Measurements from ENCODE around the gene SCARB1.

Gene SCARB1

GRCh38 chr12:124736115-124737039 is 127.3 kb downstream of the SCARB1 start:
- no peak overlapping the region for H3K4me3 ChIP-seq (ENCODE audit: control insufficient read depth, low read depth, low read length)
- no peak for DNase-seq (ENCODE audit: low read depth)
- TF ChIP-seq CTCF (conservative IDR thresholded peaks at IDR 0.05; ENCODE audit: control insufficient read depth, insufficient read depth, low read depth, low read length): no peak

GRCh38 chr12:124734224-124734788 is 129.4 kb downstream of the SCARB1 start:
- no peak overlapping the region for H3K4me3 ChIP-seq (ENCODE audit: control insufficient read depth, low read depth, low read length)
- TF ChIP-seq CTCF (conservative IDR thresholded peaks at IDR 0.05; ENCODE audit: control insufficient read depth, insufficient read depth, low read depth, low read length): no peak
- no peak for DNase-seq (ENCODE audit: low read depth)

GRCh38 chr12:124733086-124733485 is 130.6 kb downstream of the SCARB1 start:
- no peak for DNase-seq (ENCODE audit: low read depth)
- TF ChIP-seq CTCF (conservative IDR thresholded peaks at IDR 0.05; ENCODE audit: control insufficient read depth, insufficient read depth, low read depth, low read length): no peak
- H3K4me3 ChIP-seq (ENCODE audit: control insufficient read depth, low read depth, low read length): no peak overlapping the region

GRCh38 chr12:124732275-124733075 is 131.2 kb downstream of the SCARB1 start:
- no peak overlapping the region for H3K4me3 ChIP-seq (ENCODE audit: control insufficient read depth, low read depth, low read length)

GRCh38 chr12:124731869-124732268 is 131.8 kb downstream of the SCARB1 start:
- DNase-seq (ENCODE audit: low read depth): no peak
- no peak for TF ChIP-seq CTCF (conservative IDR thresholded peaks at IDR 0.05; ENCODE audit: control insufficient read depth, insufficient read depth, low read depth, low read length)
- H3K4me3 ChIP-seq (ENCODE audit: control insufficient read depth, low read depth, low read length): no peak overlapping the region

More at GRCh38 chr12:124732275-124733075, 131.2 kb downstream of the SCARB1 start:
- no peak for TF ChIP-seq CTCF (conservative IDR thresholded peaks at IDR 0.05; ENCODE audit: control insufficient read depth, insufficient read depth, low read depth, low read length)
- no peak for DNase-seq (ENCODE audit: low read depth)

- TF ChIP-seq CTCF (conservative IDR thresholded peaks at IDR 0.05; ENCODE audit: control insufficient read depth, insufficient read depth, low read depth, low read length): no peak
- no peak overlapping the region for H3K4me3 ChIP-seq (ENCODE audit: control insufficient read depth, low read depth, low read length)
- no peak for DNase-seq (ENCODE audit: low read depth)
Observed at GRCh38 chr12:124730455-124730932, 133.2 kb downstream of the SCARB1 start.

Measured in fibroblast of mammary gland (primary cell).